ENCODE measurements around the gene C1orf159.

Gene C1orf159

DNA sequence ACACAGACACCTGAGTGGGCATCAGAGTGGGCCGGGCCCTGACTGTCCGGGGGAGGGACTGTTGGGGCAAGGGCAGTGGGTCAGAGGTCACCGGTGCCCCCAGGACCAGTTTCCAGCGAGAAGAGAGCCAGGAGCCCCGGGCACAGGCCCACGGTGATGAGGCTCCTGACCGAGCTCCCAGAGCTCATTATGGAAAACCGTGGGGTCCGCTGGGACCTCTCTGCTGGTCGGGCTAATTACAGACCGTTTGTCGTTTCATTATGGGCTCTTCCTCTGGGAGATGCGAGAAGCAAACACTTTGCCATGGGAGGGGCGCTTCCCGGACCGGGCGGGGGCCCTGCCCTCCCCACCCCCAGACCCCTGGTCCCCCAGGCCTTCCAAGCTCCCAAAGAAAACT lies 45.8 kb upstream of the C1orf159 start:
- Histone ChIP-seq H3K4me3 (ENCODE audit: low read depth in 1 of 2, low read length in 2 of 2) (no peak overlapping the region), H3K9me3 (ENCODE audit: insufficient read depth, low read length, severe bottlenecking) (no peaks in the 10 kb centered on the region), H4K20me1 (ENCODE audit: insufficient read depth, low read length) (no peaks in the 10 kb centered on the region), H2AFZ (ENCODE audit: low read depth, low read length) (no peak overlapping the region), H3K4me2 (ENCODE audit: insufficient read depth, low read length) (no peak overlapping the region), H3K79me2 (ENCODE audit: insufficient read depth, low read length) (no peaks in the 10 kb centered on the region), H3K9ac (ENCODE audit: low read depth, low read length) (no peak overlapping the region), H3K27ac (ENCODE audit: low read length) (no peak overlapping the region), H3K36me3 (ENCODE audit: insufficient read depth, low read length) (no peaks in the 10 kb centered on the region), H3K4me1 (ENCODE audit: insufficient read depth, low read length) (no peaks in the 10 kb centered on the region), H3K27me3 (ENCODE audit: insufficient read depth, low read length, poor library complexity) (no peaks in the 10 kb centered on the region)
- ATAC-seq (ENCODE audit: insufficient read depth, low read depth): no peak
- TF ChIP-seq EZH2 (IDR thresholded peaks at IDR 0.05; ENCODE audit: borderline replicate concordance, low read depth, low read length, severe bottlenecking): no peak
- TF ChIP-seq, protein P1, sequence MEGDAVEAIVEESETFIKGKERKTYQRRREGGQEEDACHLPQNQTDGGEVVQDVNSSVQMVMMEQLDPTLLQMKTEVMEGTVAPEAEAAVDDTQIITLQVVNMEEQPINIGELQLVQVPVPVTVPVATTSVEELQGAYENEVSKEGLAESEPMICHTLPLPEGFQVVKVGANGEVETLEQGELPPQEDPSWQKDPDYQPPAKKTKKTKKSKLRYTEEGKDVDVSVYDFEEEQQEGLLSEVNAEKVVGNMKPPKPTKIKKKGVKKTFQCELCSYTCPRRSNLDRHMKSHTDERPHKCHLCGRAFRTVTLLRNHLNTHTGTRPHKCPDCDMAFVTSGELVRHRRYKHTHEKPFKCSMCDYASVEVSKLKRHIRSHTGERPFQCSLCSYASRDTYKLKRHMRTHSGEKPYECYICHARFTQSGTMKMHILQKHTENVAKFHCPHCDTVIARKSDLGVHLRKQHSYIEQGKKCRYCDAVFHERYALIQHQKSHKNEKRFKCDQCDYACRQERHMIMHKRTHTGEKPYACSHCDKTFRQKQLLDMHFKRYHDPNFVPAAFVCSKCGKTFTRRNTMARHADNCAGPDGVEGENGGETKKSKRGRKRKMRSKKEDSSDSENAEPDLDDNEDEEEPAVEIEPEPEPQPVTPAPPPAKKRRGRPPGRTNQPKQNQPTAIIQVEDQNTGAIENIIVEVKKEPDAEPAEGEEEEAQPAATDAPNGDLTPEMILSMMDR (IDR thresholded peaks at IDR 0.05; ENCODE audit: borderline replicate concordance, extremely low read depth, low read length, poor library complexity, severe bottlenecking): no peak
- DNase-seq: no peak

DNA sequence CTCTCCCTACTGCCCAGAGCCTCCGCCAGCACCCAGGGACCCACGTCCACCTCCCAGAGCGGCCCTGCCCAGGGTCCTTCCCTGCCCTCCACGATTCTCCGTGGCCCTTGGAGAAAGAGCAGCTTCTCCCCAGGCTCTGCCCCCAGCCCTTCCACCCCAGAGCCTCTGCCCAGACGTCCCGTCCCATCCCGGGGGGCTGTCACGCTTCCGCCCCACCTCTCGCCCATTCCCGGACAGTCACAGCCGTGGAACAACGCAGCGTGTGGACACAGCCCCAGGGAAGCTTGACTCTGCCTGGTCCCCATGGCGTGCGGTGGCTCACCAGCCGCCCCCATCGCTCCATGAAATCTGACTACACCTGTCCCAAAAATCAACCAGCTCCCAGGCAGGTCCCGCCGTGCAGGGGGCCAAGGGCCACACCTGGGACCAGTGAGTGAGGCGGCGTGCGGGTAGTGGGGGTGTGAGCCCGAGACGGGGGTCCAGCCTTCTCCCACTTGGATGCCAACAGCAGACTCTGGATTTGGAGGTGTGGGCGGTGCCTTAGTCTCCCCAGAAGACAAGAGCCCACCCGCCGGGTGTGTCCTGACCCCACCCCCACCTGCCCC lies 45.3 kb upstream of the C1orf159 start:
- no peaks in the 10 kb centered on the region for H3K4me1 ChIP-seq (ENCODE audit: insufficient read depth, low read length)
- no peaks in the 10 kb centered on the region for H3K9me3 ChIP-seq (ENCODE audit: insufficient read depth, low read length, severe bottlenecking)
- H3K36me3 ChIP-seq (ENCODE audit: insufficient read depth, low read length): no peaks in the 10 kb centered on the region
- TF ChIP-seq, protein P1 (IDR thresholded peaks at IDR 0.05; ENCODE audit: borderline replicate concordance, extremely low read depth, low read length, poor library complexity, severe bottlenecking): no peak
- no peak for TF ChIP-seq EZH2 (IDR thresholded peaks at IDR 0.05; ENCODE audit: borderline replicate concordance, low read depth, low read length, severe bottlenecking)
- no peaks in the 10 kb centered on the region for H4K20me1 ChIP-seq (ENCODE audit: insufficient read depth, low read length)
- H3K27me3 ChIP-seq (ENCODE audit: insufficient read depth, low read length, poor library complexity): no peaks in the 10 kb centered on the region
- H2AFZ ChIP-seq (ENCODE audit: low read depth, low read length): no peak overlapping the region
- no peak overlapping the region for H3K27ac ChIP-seq (ENCODE audit: low read length)
- no peak overlapping the region for H3K4me2 ChIP-seq (ENCODE audit: insufficient read depth, low read length)
- no peak overlapping the region for H3K9ac ChIP-seq (ENCODE audit: low read depth, low read length)
- H3K4me3 ChIP-seq (ENCODE audit: low read depth in 1 of 2, low read length in 2 of 2): no peak overlapping the region
- no peaks in the 10 kb centered on the region for H3K79me2 ChIP-seq (ENCODE audit: insufficient read depth, low read length)
- DNase-seq (no peak), ATAC-seq (ENCODE audit: insufficient read depth, low read depth) (no peak)

DNA sequence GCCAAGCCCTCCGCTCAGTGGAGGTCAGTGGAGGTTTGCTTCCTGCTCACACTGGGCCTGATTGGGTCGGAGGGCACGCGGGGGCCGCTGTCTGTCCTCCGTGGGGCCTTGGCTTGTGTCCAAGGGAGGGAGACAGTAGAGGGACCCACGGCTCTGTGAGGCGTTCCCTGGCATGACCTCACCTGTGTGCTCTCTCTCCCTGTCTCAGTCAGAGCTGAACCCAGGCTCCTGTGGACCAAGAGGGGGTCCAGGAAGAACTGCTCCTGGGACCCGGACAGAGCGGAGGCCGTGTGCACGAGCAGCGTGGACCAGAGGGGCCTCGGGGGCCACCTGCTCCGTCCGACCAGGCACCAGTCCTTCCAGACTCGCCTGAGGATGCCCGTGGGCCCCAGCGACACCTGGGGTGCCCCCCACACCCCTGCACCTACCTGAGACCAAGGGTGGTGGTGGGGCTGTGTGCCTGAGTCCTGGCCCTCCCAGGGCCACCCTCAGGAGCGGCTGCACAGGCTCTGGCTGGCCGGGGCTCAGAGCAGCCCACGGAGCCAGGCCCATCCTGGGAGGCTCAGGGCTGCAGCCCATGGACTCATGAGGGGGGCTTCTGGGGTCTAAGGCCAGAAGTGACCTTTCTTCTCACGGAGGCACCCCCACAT lies 44.5 kb upstream of the C1orf159 start:
- TF ChIP-seq EZH2 (IDR thresholded peaks at IDR 0.05; ENCODE audit: borderline replicate concordance, low read depth, low read length, severe bottlenecking): no peak
- TF ChIP-seq, protein P1 (IDR thresholded peaks at IDR 0.05; ENCODE audit: borderline replicate concordance, extremely low read depth, low read length, poor library complexity, severe bottlenecking): no peak
- Histone ChIP-seq H3K4me2 (ENCODE audit: insufficient read depth, low read length) (no peak overlapping the region), H3K4me1 (ENCODE audit: insufficient read depth, low read length) (no peaks in the 10 kb centered on the region), H3K9me3 (ENCODE audit: insufficient read depth, low read length, severe bottlenecking) (no peaks in the 10 kb centered on the region), H3K27ac (ENCODE audit: low read length) (no peak overlapping the region), H3K9ac (ENCODE audit: low read depth, low read length) (no peak overlapping the region), H3K36me3 (ENCODE audit: insufficient read depth, low read length) (no peaks in the 10 kb centered on the region), H3K4me3 (ENCODE audit: low read depth in 1 of 2, low read length in 2 of 2) (no peak overlapping the region), H4K20me1 (ENCODE audit: insufficient read depth, low read length) (no peaks in the 10 kb centered on the region), H2AFZ (ENCODE audit: low read depth, low read length) (no peak overlapping the region), H3K27me3 (ENCODE audit: insufficient read depth, low read length, poor library complexity) (no peaks in the 10 kb centered on the region), H3K79me2 (ENCODE audit: insufficient read depth, low read length) (no peaks in the 10 kb centered on the region)
- ATAC-seq (ENCODE audit: insufficient read depth, low read depth) (no peak), DNase-seq (no peak)

Measured in DND-41 (cell line).